Heart right ventricle (tissue), 16 donors: ENCODE data around the gene MALAT1. TPM values are rescaled to one million over a fixed set of nuclear protein-coding genes. Genes with fewer than 3 reads are reported as not detected.

Experiments
- ATAC-seq, 8 donors: fragments of 200-7000 bp; cut with Tn5 transposase; one replicate each; pipeline ENCODE4 v1.9.1; 2020; ENCODE audit warnings: mild to moderate bottlenecking in 8 of 8, moderate library complexity in 8 of 8, moderate number of reproducible peaks in 1 of 8
- DNase-seq, 2 donors: peaks; one replicate each; pipeline ENCODE4 v3.0.0-alpha.2; 2020
- H3K27ac ChIP-seq, 10 donors: fragments of 200-600 bp; sonication (generic) in 2 of 10; one replicate each; pipeline versions ENCODE4 v1.5.0 to v1.8.0; 2020 to 2022; ENCODE audit warnings: mild to moderate bottlenecking in 3 of 10
- H3K27me3 ChIP-seq, 7 donors: fragments of 200-600 bp; one replicate each; pipeline ENCODE4 v1.8.0; 2021 to 2022; ENCODE audit warnings: mild to moderate bottlenecking in 2 of 7
- H3K36me3 ChIP-seq, 9 donors: fragments of 200-600 bp; sonication (generic) in 1 of 9; one replicate each; pipeline versions ENCODE4 v1.5.0 to v1.8.0; 2020 to 2022; ENCODE audit warnings: mild to moderate bottlenecking in 2 of 9
- H3K4me1 ChIP-seq, 9 donors: fragments of 200-600 bp; sonication (generic) in 1 of 9; one replicate each; pipeline versions ENCODE4 v1.5.0 to v1.8.0; 2020 to 2022; ENCODE audit warnings: mild to moderate bottlenecking in 4 of 9
- H3K4me3 ChIP-seq, 10 donors: fragments of 200-600 bp; sonication (generic) in 2 of 10; one replicate each; pipeline versions ENCODE4 v1.5.0 to v1.8.0; 2020 to 2022; ENCODE audit warnings: mild to moderate bottlenecking in 7 of 10, moderate library complexity in 2 of 10
- H3K9me3 ChIP-seq, 11 donors: fragments of 200-600 bp in 10 of 11; sonication (generic) in 2 of 11; one replicate each; pipeline versions ENCODE4 v1.5.0 to v1.8.0; 2013 to 2022; ENCODE audit warnings: mild to moderate bottlenecking in 2 of 11, control low read depth in 1 of 11, moderate library complexity in 1 of 11
- WGBS, 2 donors: extraction: QIAGEN DNeasy Blood & Tissue Kit; methylation state at CpG; one replicate each; pipeline ENCODE4 v1.1.7; 2013; ENCODE audit warnings: inconsistent platforms in 1 of 2; 5-methylcytosine and 5-hydroxymethylcytosine counted together
- intact Hi-C, 10 donors: fragments of 100-400 bp; cut with DNase I; formaldehyde crosslinking; loops; one replicate each; pipeline versions ENCODE4 v1.11.1 to v1.14.2; 2022
- polyA plus RNA-seq, 2 donors: library from polyadenylated mRNA; stranded (reverse); fragments of 200-250 nt; gene quantifications; one replicate each; pipeline ENCODE4 v1.2.3, GENCODE V29; 2013
- total RNA-seq, 10 donors: library from RNA; stranded (reverse); fragmentation: NEBNext Ultra II Directional in 3 of 10; extraction: Animal tissue kit (Norgen Biotek cat#: 25700) in 3 of 10; gene quantifications; one replicate each; pipeline versions ENCODE4 v1.2.1 to v1.2.4, GENCODE V29; 2021 to 2023
- TF ChIP-seq, protein P1 (sequence below), 9 donors: fragments of 200-600 bp; sonication (generic) in 2 of 9; IDR thresholded peaks; one replicate each; pipeline versions ENCODE4 v1.5.0 to v1.8.0; 2021 to 2022; ENCODE audit warnings: antibody characterized with exemption in 9 of 9, mild to moderate bottlenecking in 5 of 9, moderate library complexity in 1 of 9
- donor health status: Arrhythmogenic right ventricular cardiomyopathy.
- donor health status: ischemic (EF 13 %, LVEDD 7.1; RV severe dilation, severe dysfunction).
- donor health status: healthy with polysubstance abuse.
- donor health status: DM: no; HTN: yes; CAD: no.
- donor health status: DM: no; HTN: no; CAD: no.
- donor health status: ischemic (EF 25% LVEDD 6.9; RV normal size, moderate dysfunction).
- donor health status: ischemic (EF 25% LVEDD 5.7; RV mildly dilated, moderate dysfunction).
- donor health status: healthy.
- donor health status: DM: yes; HTN: yes; CAD: no.
- donor health status: Ischemic cardiomyopathy.
- donor health status: ischemic (EF 35%, LVEDD 5.7; RV mildly dilated, moderate dysfunction).
- donor health status: nonischemic (EF 11% LVEDD 7.7; RV severe dilation, severe dysfunction).
- donor health status: DM: yes; HTN: yes; CAD: no.
- donor health status: PGD.
- donor health status: ischemic (EF 29% LVEDD 5.4; RV normal size, mild dysfunction).
- donor health status: nonischemic (EF 23%, LVEDD 6.1; RV moderate dilation, normal function).

Gene MALAT1
- total and polyA plus RNA-seq, 12 donors = 205 to 8,462 (median 5,956) TPM

DNA sequence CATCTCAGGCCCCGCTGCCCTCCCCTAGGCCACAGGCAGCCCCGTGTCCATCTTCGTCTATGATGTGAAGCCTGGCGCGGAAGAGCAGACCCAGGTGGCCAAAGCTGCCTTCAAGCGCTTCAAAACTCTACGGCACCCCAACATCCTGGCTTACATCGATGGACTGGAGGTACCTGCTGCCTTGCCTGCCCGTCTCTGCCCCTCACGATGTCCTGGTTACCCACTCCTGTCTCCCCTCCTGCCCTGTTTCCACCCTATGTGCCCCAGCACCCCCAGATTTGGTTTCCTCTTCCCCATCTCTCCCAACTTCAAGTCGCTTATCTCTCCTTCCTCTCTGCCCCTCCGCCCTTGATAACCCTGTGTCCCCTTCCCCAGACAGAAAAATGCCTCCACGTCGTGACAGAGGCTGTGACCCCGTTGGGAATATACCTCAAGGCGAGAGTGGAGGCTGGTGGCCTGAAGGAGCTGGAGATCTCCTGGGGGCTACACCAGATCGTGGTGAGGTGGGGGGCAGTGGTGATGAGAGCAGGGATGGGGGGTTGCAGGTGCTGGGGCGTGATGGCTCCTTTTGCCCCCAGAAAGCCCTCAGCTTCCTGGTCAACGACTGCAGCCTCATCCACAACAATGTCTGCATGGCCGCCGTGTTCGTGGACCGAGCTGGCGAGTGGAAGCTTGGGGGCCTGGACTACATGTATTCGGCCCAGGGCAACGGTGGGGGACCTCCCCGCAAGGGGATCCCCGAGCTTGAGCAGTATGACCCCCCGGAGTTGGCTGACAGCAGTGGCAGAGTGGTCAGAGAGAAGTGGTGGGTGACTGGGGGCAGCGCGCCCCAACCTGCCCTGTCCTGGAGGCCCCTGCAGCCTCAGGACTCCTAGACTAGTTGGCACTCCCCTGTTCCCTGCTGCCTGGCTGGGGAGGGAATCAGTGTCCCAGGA lies 27.0 kb downstream of the MALAT1 start:
- intact Hi-C loops = no loop called here
- Histone ChIP-seq H3K36me3 (peaks cover 0 to 49% (median 18%) of the 10 kb centered on the region in 9 donors), H3K4me3 (peak overlapping the region; percentile 84 to 100 (median 98)), H3K27ac (peak overlapping the region; percentile 74 to 98 (median 94)), H3K9me3 (no peaks in the 10 kb centered on the region), H3K27me3 (no peaks in the 10 kb centered on the region), H3K4me1 (peaks cover 9 to 39% (median 24%) of the 10 kb centered on the region in 9 donors)
- DNase-seq (no peak), ATAC-seq (peak in 1 of 8 donors; percentile 3)
- 46 to 47% methylated on average over 31 of the region's 31 CpGs for WGBS, 2 donors
- TF ChIP-seq, protein P1, sequence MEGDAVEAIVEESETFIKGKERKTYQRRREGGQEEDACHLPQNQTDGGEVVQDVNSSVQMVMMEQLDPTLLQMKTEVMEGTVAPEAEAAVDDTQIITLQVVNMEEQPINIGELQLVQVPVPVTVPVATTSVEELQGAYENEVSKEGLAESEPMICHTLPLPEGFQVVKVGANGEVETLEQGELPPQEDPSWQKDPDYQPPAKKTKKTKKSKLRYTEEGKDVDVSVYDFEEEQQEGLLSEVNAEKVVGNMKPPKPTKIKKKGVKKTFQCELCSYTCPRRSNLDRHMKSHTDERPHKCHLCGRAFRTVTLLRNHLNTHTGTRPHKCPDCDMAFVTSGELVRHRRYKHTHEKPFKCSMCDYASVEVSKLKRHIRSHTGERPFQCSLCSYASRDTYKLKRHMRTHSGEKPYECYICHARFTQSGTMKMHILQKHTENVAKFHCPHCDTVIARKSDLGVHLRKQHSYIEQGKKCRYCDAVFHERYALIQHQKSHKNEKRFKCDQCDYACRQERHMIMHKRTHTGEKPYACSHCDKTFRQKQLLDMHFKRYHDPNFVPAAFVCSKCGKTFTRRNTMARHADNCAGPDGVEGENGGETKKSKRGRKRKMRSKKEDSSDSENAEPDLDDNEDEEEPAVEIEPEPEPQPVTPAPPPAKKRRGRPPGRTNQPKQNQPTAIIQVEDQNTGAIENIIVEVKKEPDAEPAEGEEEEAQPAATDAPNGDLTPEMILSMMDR (IDR thresholded peaks at IDR 0.05) = no peak

DNA sequence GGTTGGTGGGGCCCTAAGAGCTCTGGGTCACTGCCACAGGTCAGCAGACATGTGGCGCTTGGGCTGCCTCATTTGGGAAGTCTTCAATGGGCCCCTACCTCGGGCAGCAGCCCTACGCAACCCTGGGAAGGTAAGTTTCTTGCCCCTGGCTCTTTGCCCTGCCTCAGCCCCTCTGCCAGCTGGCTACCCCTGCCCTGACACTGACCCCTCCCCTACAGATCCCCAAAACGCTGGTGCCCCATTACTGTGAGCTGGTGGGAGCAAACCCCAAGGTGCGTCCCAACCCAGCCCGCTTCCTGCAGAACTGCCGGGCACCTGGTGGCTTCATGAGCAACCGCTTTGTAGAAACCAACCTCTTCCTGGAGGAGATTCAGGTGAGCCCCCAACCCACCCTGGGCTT lies 27.9 kb downstream of the MALAT1 start:
- H3K36me3 ChIP-seq = peaks cover 0 to 58% (median 28%) of the 10 kb centered on the region in 9 donors
- no peak overlapping the region for H3K27ac ChIP-seq
- ATAC-seq = no peak
- H3K9me3 ChIP-seq = no peaks in the 10 kb centered on the region
- intact Hi-C loops = no loop called here
- no peak overlapping the region for H3K4me3 ChIP-seq
- TF ChIP-seq, protein P1 (IDR thresholded peaks at IDR 0.05) = no peak
- no peaks in the 10 kb centered on the region for H3K27me3 ChIP-seq
- no peak for DNase-seq
- WGBS, 2 donors = 92 to 95% methylated on average over 8 of the region's 8 CpGs
- peaks cover 9 to 39% (median 24%) of the 10 kb centered on the region in 9 donors for H3K4me1 ChIP-seq

DNA sequence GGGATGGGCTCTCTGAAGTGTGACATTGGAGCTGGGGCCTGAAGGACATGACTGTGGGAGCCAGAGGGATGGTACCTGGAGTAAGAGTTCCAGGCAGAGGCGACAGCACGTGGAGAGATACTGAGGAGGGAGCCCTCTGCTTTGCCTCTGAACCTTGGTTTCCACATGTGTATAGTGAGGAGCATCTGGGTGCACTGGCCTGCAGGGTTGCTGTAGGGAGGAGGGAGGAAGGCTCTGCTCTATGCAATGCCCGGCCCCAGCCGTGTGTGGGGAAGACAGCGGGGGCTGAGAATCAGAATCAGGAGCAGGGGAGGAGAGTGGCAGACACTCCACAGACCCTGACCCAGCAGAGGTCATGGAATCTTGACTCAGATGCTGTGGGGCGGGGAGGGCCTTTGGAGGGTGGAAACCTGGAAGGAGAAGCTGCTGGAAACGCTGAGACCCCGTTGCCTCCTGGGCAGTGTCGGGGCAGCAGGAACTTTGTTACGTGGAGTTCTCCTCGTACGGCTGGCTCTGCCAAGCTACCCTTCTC lies 30.0 kb downstream of the MALAT1 start:
- ATAC-seq = no peak
- Histone ChIP-seq H3K27ac (no peak overlapping the region), H3K27me3 (no peaks in the 10 kb centered on the region), H3K4me3 (no peak overlapping the region), H3K9me3 (no peaks in the 10 kb centered on the region), H3K4me1 (peaks cover 9 to 28% (median 21%) of the 10 kb centered on the region in 9 donors), H3K36me3 (peaks cover 0 to 80% (median 49%) of the 10 kb centered on the region in 9 donors)
- WGBS, 2 donors = 84% methylated on average over 12 of the region's 12 CpGs
- intact Hi-C loops = no loop called here
- no peak for DNase-seq
- TF ChIP-seq, protein P1 (IDR thresholded peaks at IDR 0.05) = no peak

DNA sequence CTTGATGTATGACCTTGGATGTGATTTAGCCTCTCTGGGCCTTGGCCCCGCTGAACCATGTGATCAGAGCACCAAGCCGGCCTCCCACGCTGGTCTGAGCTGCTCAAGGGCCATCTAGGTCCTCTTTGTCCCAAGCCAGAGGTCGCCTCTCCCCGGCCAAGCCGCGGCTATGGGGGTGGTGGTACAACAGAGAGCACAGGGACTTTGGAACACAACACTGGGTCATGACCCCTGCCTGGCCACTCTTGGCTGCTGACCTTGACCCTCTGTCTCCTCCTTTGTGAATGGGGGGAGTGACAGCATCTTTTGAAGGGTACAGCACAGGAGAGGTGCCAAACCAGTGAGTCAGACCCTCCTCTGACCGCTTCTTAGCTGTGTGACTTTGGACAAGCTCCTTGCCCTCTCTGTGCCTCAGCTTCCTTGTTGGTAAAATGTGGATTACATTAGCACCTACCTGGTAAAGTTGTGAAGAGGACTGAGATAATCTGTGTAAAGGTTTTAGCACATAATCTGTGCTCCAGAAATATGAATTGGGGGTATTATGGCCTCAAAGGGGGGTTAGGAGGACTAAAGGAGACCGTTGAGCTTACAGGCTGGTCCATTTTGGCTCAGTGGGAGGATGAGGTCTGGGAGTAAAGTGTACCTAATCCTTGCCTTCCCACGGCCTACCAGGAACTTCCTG lies 30.8 kb downstream of the MALAT1 start:
- H3K27ac ChIP-seq = no peak overlapping the region
- intact Hi-C loops = loop anchor here in 1 of 10 donors (10.0 kb wide), 1 partner anchor 55 kb away; no protein-coding TSS in a partner anchor
- H3K9me3 ChIP-seq = no peaks in the 10 kb centered on the region
- TF ChIP-seq, protein P1 (IDR thresholded peaks at IDR 0.05) = no peak
- H3K4me3 ChIP-seq = no peak overlapping the region
- WGBS, 2 donors = 72 to 83% methylated on average over 10 of the region's 10 CpGs
- DNase-seq (no peak), ATAC-seq (no peak)
- peaks cover 9 to 21% (median 15%) of the 10 kb centered on the region in 9 donors for H3K4me1 ChIP-seq
- no peaks in the 10 kb centered on the region for H3K27me3 ChIP-seq
- H3K36me3 ChIP-seq = peaks cover 0 to 87% (median 49%) of the 10 kb centered on the region in 9 donors
